ENCODE results near the gene DYNC2I2. TPM values are rescaled to one million over a fixed set of nuclear protein-coding genes. Genes with fewer than 3 reads are reported as not detected.

DYNC2I2 gene
- total and polyA plus RNA-seq, 2 donors (not counting 3 experiments of a cell fraction or from before 2014, with no cell fraction given) = 73.6 to 82.6 TPM

GRCh38 chr9:128593039-128593438, 63.6 kb downstream of the DYNC2I2 start:
- H3K4me1 ChIP-seq (ENCODE audit: control insufficient read depth, extremely low read depth, insufficient read depth, low read length) = no peaks in the 10 kb centered on the region
- H3K9me3 ChIP-seq (replicated peaks; ENCODE audit: control insufficient read depth, insufficient read depth, low read length) = no peaks in the 10 kb centered on the region
- no peak overlapping the region for H3K4me2 ChIP-seq (ENCODE audit: insufficient read depth, low read length)
- H4K20me1 ChIP-seq (replicated peaks; ENCODE audit: control insufficient read depth, extremely low read depth, insufficient read depth, low read length) = no peaks in the 10 kb centered on the region
- FAIRE-seq (no peak), DNase-seq (ENCODE audit: low read depth, low spot score) (no peak)
- H3K27ac ChIP-seq (ENCODE audit: insufficient read depth, low read depth, low read length) = no peak overlapping the region
- no peak overlapping the region for H3K9ac ChIP-seq (replicated peaks; ENCODE audit: extremely low read depth, insufficient read depth, low read length)
- H2AFZ ChIP-seq (ENCODE audit: low read depth, low read length) = no peak overlapping the region
- no TSS peak for BruUV-seq (replicated peaks)
- intact Hi-C loops (cut with micrococcal nuclease) = no loop called here
- TF ChIP-seq MYC (IDR thresholded peaks at IDR 0.05; ENCODE audit: low read depth, low read length) (no peak), GATA2 (IDR thresholded peaks at IDR 0.05; ENCODE audit: insufficient read depth, insufficient read length, low read depth, low read length) (no peak), FOS (IDR thresholded peaks at IDR 0.05; ENCODE audit: borderline replicate concordance, insufficient read depth, low read length) (no peak), POLR2AphosphoS5 (IDR thresholded peaks at IDR 0.05; ENCODE audit: insufficient read depth, low read depth, low read length) (no peak), JUN (IDR thresholded peaks at IDR 0.05; ENCODE audit: borderline replicate concordance, insufficient read depth, insufficient read length, low read depth) (no peak), POLR2A (IDR thresholded peaks at IDR 0.05; ENCODE audit: low read depth, low read length) (no peak)
- TF ChIP-seq, protein P1, sequence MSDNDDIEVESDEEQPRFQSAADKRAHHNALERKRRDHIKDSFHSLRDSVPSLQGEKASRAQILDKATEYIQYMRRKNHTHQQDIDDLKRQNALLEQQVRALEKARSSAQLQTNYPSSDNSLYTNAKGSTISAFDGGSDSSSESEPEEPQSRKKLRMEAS (IDR thresholded peaks at IDR 0.05; ENCODE audit: insufficient read depth, insufficient read length) = no peak
- no peak overlapping the region for H3K4me3 ChIP-seq (replicated peaks in 1 of 3; ENCODE audit: insufficient read depth in 1 of 3, low read depth in 1 of 3, low read length in 3 of 3)
- ChIA-PET POLR2A (no interaction called here), CTCF (no interaction called here)
- H3K27me3 ChIP-seq (ENCODE audit: control insufficient read depth in 2 of 2, insufficient read depth in 2 of 2, low read length in 2 of 2) = no peaks in the 10 kb centered on the region
- H3K9me1 ChIP-seq (replicated peaks; ENCODE audit: control insufficient read depth, extremely low read depth, insufficient read depth, low read length) = no peaks in the 10 kb centered on the region
- no peaks in the 10 kb centered on the region for H3K79me2 ChIP-seq (ENCODE audit: control insufficient read depth, insufficient read depth, low read length)
- dilution Hi-C loops (cut with MboI; ENCODE audit: extremely low pct_ligation_motif_present, low sequenced_read_pairs) = no loop called here
- H3K36me3 ChIP-seq (ENCODE audit: control insufficient read depth in 2 of 2, extremely low read depth in 1 of 2, insufficient read depth in 2 of 2, low read length in 2 of 2) = peaks cover 32 to 66% of the 10 kb centered on the region in 2 experiments

DNA sequence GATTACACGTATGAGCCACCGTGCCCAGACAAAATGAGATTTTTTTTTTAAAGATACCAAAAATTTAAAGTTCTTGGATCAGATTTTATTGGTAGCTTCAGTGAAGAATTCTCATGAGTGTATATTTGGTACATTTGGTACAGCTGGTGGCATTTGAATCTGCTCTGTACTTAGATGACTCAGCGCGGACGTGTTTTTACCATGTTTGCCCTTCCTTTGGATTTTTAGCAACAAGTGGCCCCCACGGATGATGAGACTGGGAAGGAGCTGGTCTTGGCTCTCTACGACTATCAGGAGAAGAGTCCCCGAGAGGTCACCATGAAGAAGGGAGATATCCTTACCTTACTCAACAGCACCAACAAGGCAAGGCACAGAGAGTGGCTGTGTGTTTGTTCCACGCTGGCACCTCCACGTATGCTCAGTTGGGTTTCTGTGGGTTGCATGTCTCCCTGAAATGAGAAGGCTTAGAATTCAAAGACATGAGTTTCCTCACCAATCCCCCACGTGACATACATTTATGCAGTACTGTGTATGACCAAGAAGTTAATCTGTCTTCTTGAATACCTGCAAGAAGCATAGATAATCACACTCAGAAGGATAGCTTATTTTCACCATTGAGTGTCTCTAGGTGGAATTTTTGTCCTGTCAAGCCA, 67.9 kb downstream of the DYNC2I2 start:
- H3K27me3 ChIP-seq (ENCODE audit: control insufficient read depth in 2 of 2, insufficient read depth in 2 of 2, low read length in 2 of 2) = no peaks in the 10 kb centered on the region
- TF ChIP-seq, protein P1 (IDR thresholded peaks at IDR 0.05; ENCODE audit: insufficient read depth, insufficient read length) = no peak
- TF ChIP-seq MYC (IDR thresholded peaks at IDR 0.05; ENCODE audit: low read depth, low read length) (no peak), POLR2A (IDR thresholded peaks at IDR 0.05; ENCODE audit: low read depth, low read length) (no peak), EZH2 (IDR thresholded peaks at IDR 0.05; ENCODE audit: borderline replicate concordance, low read depth, low read length, severe bottlenecking) (no peak), GATA2 (IDR thresholded peaks at IDR 0.05; ENCODE audit: insufficient read depth, insufficient read length, low read depth, low read length) (no peak), POLR2AphosphoS5 (IDR thresholded peaks at IDR 0.05; ENCODE audit: insufficient read depth, low read depth, low read length) (no peak), FOS (IDR thresholded peaks at IDR 0.05; ENCODE audit: borderline replicate concordance, insufficient read depth, low read length) (no peak), JUN (IDR thresholded peaks at IDR 0.05; ENCODE audit: borderline replicate concordance, insufficient read depth, insufficient read length, low read depth) (no peak)
- TF ChIP-seq, protein P2, sequence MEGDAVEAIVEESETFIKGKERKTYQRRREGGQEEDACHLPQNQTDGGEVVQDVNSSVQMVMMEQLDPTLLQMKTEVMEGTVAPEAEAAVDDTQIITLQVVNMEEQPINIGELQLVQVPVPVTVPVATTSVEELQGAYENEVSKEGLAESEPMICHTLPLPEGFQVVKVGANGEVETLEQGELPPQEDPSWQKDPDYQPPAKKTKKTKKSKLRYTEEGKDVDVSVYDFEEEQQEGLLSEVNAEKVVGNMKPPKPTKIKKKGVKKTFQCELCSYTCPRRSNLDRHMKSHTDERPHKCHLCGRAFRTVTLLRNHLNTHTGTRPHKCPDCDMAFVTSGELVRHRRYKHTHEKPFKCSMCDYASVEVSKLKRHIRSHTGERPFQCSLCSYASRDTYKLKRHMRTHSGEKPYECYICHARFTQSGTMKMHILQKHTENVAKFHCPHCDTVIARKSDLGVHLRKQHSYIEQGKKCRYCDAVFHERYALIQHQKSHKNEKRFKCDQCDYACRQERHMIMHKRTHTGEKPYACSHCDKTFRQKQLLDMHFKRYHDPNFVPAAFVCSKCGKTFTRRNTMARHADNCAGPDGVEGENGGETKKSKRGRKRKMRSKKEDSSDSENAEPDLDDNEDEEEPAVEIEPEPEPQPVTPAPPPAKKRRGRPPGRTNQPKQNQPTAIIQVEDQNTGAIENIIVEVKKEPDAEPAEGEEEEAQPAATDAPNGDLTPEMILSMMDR (IDR thresholded peaks at IDR 0.05; ENCODE audit: extremely low read depth in 1 of 2, insufficient read depth in 1 of 2, low read depth in 1 of 2, low read length in 2 of 2) = no peak
- H2AFZ ChIP-seq (ENCODE audit: low read depth, low read length) = no peak overlapping the region
- intact Hi-C loops (cut with micrococcal nuclease) (no loop called here), dilution Hi-C loops (cut with MboI; ENCODE audit: extremely low pct_ligation_motif_present, low sequenced_read_pairs) (no loop called here)
- BruUV-seq (replicated peaks) = no TSS peak
- no peaks in the 10 kb centered on the region for H4K20me1 ChIP-seq (replicated peaks; ENCODE audit: control insufficient read depth, extremely low read depth, insufficient read depth, low read length)
- no peak overlapping the region for H3K4me3 ChIP-seq (replicated peaks in 1 of 3; ENCODE audit: insufficient read depth in 1 of 3, low read depth in 1 of 3, low read length in 3 of 3)
- ChIA-PET CTCF (interaction anchor here (1.1 to 1.3 kb wide), 3 partner anchors 9 to 27 kb away, joined by 3 to 5 read pairs (median 4); no protein-coding TSS in a partner anchor), POLR2A (no interaction called here)
- no peaks in the 10 kb centered on the region for H3K9me3 ChIP-seq (replicated peaks; ENCODE audit: control insufficient read depth, insufficient read depth, low read length)
- FAIRE-seq = no peak
- no peak overlapping the region for H3K9ac ChIP-seq (replicated peaks; ENCODE audit: extremely low read depth, insufficient read depth, low read length)
- H3K4me2 ChIP-seq (ENCODE audit: insufficient read depth, low read length) = no peak overlapping the region
- H3K79me2 ChIP-seq (ENCODE audit: control insufficient read depth, insufficient read depth, low read length) = no peaks in the 10 kb centered on the region
- no peaks in the 10 kb centered on the region for H3K9me1 ChIP-seq (replicated peaks; ENCODE audit: control insufficient read depth, extremely low read depth, insufficient read depth, low read length)
- peaks cover 58 to 70% of the 10 kb centered on the region in 2 experiments for H3K36me3 ChIP-seq (ENCODE audit: control insufficient read depth in 2 of 2, extremely low read depth in 1 of 2, insufficient read depth in 2 of 2, low read length in 2 of 2)
- no peak for DNase-seq (ENCODE audit: low read depth, low spot score)
- H3K27ac ChIP-seq (ENCODE audit: insufficient read depth, low read depth, low read length) = no peak overlapping the region
- H3K4me1 ChIP-seq (ENCODE audit: control insufficient read depth, extremely low read depth, insufficient read depth, low read length) = no peaks in the 10 kb centered on the region

Data from endothelial cell of umbilical vein (primary cell).